ENCODE results near the gene ST6GALNAC4. TPM values are rescaled to one million over a fixed set of nuclear protein-coding genes. Genes with fewer than 3 reads are reported as not detected.

The ST6GALNAC4 gene
- polyA plus RNA-seq, 1 of the 3 experiments (the other 2 are of a cell fraction): 30.2 TPM

DNA sequence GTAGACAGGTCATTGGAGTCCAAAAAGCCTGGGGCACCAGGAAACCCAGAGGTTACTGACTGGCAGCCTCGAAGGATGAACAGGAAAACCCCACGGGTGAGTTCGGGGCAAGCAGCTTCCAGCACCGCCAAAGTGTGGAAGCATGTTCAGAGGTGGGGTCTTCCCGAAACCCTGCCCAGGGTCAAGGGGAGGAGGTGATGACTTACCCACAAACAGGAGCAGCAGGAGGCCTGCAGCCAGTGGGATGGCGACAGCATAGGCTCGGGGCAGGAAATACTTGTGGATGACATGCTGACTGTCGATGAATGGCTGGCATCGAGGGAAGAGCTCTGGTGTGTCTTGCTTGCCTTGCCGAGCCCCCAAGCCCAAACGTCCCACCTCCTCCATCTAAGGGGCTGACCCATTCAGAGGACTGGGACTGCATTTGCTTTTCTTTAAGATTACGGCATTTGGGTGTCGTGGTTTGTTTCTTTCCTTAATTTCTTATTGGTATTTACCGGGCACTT is 19.6 kb upstream of the ST6GALNAC4 start:
- Histone ChIP-seq H2AFZ (ENCODE audit: low read depth) (no peak overlapping the region), H3F3A (replicated peaks; ENCODE audit: insufficient read depth) (peaks cover 6% of the 10 kb centered on the region), H3K9me3 (no peaks in the 10 kb centered on the region), H3K4me1 (ENCODE audit: control insufficient read depth in 1 of 2, insufficient read depth in 2 of 2, low read depth in 1 of 2, low read length in 1 of 2) (peaks cover 15 to 36% of the 10 kb centered on the region in 2 experiments), H3K27me3 (ENCODE audit: insufficient read depth) (no peaks in the 10 kb centered on the region), H3K9me2 (no peaks in the 10 kb centered on the region), H3K36me3 (replicated peaks in 1 of 2; ENCODE audit: control insufficient read depth in 1 of 2, insufficient read depth in 2 of 2, low read length in 1 of 2) (peaks cover 3 to 18% of the 10 kb centered on the region in 2 experiments), H3K79me2 (ENCODE audit: insufficient read depth) (peaks cover 46% of the 10 kb centered on the region), H3K4me3 (ENCODE audit: low read depth in 2 of 2, low read length in 1 of 2) (peak overlapping the region; percentile 78 to 95), H4K20me1 (ENCODE audit: insufficient read depth) (0 out of 2 replicates have a peak, but pooled peaks cover 6% of the 10 kb centered on the region), H3K4me2 (peak overlapping the region; percentile 91), H3K27ac (ENCODE audit: low read depth in 2 of 2, low read length in 1 of 2) (peak overlapping the region; percentile 71 to 77; a peak in 3 of 4 replicates), H3K9ac (peak overlapping the region; percentile 86)
- TF ChIP-seq FOXJ3 (CRISPR knock-in tag; IDR thresholded peaks at IDR 0.05) (no peak), MXI1 (IDR thresholded peaks at IDR 0.05; ENCODE audit: low read depth, low read length) (no peak), GATA2 (CRISPR knock-in tag; IDR thresholded peaks at IDR 0.05) (no peak), TCF12 (IDR thresholded peaks at IDR 0.05) (no peak), RFX5 (IDR thresholded peaks at IDR 0.05; ENCODE audit: low read length) (no peak), EZH2phosphoT487 (IDR thresholded peaks at IDR 0.05; ENCODE audit: borderline replicate concordance, low read depth) (no peak), MEF2A (IDR thresholded peaks at IDR 0.05; ENCODE audit: borderline replicate concordance, low read depth) (no peak)
- TF ChIP-seq, protein P1, sequence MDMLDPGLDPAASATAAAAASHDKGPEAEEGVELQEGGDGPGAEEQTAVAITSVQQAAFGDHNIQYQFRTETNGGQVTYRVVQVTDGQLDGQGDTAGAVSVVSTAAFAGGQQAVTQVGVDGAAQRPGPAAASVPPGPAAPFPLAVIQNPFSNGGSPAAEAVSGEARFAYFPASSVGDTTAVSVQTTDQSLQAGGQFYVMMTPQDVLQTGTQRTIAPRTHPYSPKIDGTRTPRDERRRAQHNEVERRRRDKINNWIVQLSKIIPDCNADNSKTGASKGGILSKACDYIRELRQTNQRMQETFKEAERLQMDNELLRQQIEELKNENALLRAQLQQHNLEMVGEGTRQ (IDR thresholded peaks at IDR 0.05; ENCODE audit: borderline replicate concordance, low read depth, low read length): no peak
- TF ChIP-seq, protein P2, sequence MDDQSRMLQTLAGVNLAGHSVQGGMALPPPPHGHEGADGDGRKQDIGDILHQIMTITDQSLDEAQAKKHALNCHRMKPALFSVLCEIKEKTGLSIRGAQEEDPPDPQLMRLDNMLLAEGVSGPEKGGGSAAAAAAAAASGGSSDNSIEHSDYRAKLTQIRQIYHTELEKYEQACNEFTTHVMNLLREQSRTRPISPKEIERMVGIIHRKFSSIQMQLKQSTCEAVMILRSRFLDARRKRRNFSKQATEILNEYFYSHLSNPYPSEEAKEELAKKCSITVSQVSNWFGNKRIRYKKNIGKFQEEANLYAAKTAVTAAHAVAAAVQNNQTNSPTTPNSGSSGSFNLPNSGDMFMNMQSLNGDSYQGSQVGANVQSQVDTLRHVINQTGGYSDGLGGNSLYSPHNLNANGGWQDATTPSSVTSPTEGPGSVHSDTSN (IDR thresholded peaks at IDR 0.05): no peak
- TF ChIP-seq, protein P3, sequence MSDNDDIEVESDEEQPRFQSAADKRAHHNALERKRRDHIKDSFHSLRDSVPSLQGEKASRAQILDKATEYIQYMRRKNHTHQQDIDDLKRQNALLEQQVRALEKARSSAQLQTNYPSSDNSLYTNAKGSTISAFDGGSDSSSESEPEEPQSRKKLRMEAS (IDR thresholded peaks at IDR 0.05; ENCODE audit: low read depth): no peak
- DNase-seq: no peak
- 30% methylated on average over 11 of the region's 14 CpGs for WGBS (ENCODE audit: low lambda C conversion rate)
- CTCF ChIA-PET: interaction anchor here (1.3 to 10.3 kb wide), 4 partner anchors 15 to 181 kb away, joined by 4 to 219 read pairs (median 6); no protein-coding TSS in a partner anchor
- POLR2A ChIA-PET: no interaction called here

DNA sequence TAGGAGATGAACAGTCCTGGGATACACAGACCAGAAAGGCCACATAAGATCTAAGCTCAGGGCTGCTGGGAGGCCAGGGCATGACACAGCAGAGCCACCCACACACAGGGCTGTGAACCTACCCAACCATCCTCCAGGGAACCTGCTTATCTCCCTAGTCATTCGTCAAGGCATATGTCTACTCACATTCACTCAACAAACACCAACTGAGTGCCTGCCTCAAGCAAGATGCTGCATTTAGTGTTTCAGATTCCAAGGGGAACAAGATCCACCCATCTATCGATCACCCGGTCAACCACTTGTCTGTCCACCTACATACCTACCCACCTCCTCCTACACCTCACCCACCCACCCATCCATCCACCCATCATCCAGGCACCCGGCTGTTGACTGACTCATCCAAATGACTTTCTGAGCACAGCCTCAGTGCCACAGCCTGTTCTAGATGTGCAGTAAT is 19.0 kb upstream of the ST6GALNAC4 start:
- peaks cover 3 to 12% of the 10 kb centered on the region in 2 experiments for H3K36me3 ChIP-seq (replicated peaks in 1 of 2; ENCODE audit: control insufficient read depth in 1 of 2, insufficient read depth in 2 of 2, low read length in 1 of 2)
- DNase-seq: no peak
- peak overlapping the region; percentile 91 for H3K4me2 ChIP-seq
- H3F3A ChIP-seq (replicated peaks; ENCODE audit: insufficient read depth): peaks cover 12% of the 10 kb centered on the region
- peak overlapping the region; percentile 86; the same call in 1 of the 2 replicates for H3K9ac ChIP-seq
- peaks cover 46% of the 10 kb centered on the region for H3K79me2 ChIP-seq (ENCODE audit: insufficient read depth)
- WGBS (ENCODE audit: low lambda C conversion rate): 65% methylated on average over 4 of the region's 4 CpGs
- peaks cover 18 to 40% of the 10 kb centered on the region in 2 experiments for H3K4me1 ChIP-seq (ENCODE audit: control insufficient read depth in 1 of 2, insufficient read depth in 2 of 2, low read depth in 1 of 2, low read length in 1 of 2)
- 0 out of 2 replicates have a peak, but pooled peaks cover 6% of the 10 kb centered on the region for H4K20me1 ChIP-seq (ENCODE audit: insufficient read depth)
- H3K27me3 ChIP-seq (ENCODE audit: insufficient read depth): no peaks in the 10 kb centered on the region
- H3K9me2 ChIP-seq: no peaks in the 10 kb centered on the region
- H3K9me3 ChIP-seq: no peaks in the 10 kb centered on the region
- peak overlapping the region; percentile 78 to 95 for H3K4me3 ChIP-seq (ENCODE audit: low read depth in 2 of 2, low read length in 1 of 2)
- H3K27ac ChIP-seq (ENCODE audit: low read depth in 2 of 2, low read length in 1 of 2): peak overlapping the region in 1 of 2 experiments; percentile 18; a peak in 1 of 4 replicates
- POLR2A ChIA-PET: no interaction called here
- CTCF ChIA-PET: interaction anchor here (1.1 to 3.8 kb wide), 4 partner anchors 9 to 99 kb away, joined by 3 to 32 read pairs (median 12); no protein-coding TSS in a partner anchor
- H2AFZ ChIP-seq (ENCODE audit: low read depth): no peak overlapping the region
- TF ChIP-seq, protein P4, sequence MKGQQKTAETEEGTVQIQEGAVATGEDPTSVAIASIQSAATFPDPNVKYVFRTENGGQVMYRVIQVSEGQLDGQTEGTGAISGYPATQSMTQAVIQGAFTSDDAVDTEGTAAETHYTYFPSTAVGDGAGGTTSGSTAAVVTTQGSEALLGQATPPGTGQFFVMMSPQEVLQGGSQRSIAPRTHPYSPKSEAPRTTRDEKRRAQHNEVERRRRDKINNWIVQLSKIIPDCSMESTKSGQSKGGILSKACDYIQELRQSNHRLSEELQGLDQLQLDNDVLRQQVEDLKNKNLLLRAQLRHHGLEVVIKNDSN (IDR thresholded peaks at IDR 0.05; ENCODE audit: borderline replicate concordance, low read depth): no peak
- TF ChIP-seq, protein P1 (IDR thresholded peaks at IDR 0.05; ENCODE audit: borderline replicate concordance, low read depth, low read length): no peak
- TF ChIP-seq SMC3 (IDR thresholded peaks at IDR 0.05; ENCODE audit: low read depth, low read length) (no peak), MXI1 (IDR thresholded peaks at IDR 0.05; ENCODE audit: low read depth, low read length) (no peak), FOXJ3 (CRISPR knock-in tag; IDR thresholded peaks at IDR 0.05) (no peak), RAD21 (IDR thresholded peaks at IDR 0.05; ENCODE audit: low read length) (no peak), JUND (IDR thresholded peaks at IDR 0.05) (no peak), TAF1 (IDR thresholded peaks at IDR 0.05; ENCODE audit: borderline replicate concordance, low read depth, low read length) (no peak), GATA2 (CRISPR knock-in tag; IDR thresholded peaks at IDR 0.05) (no peak), CHD2 (IDR thresholded peaks at IDR 0.05; ENCODE audit: low read length, partially characterized antibody) (no peak)
- TF ChIP-seq, protein P3 (IDR thresholded peaks at IDR 0.05; ENCODE audit: low read depth): no peak
- TF ChIP-seq, protein P5, sequence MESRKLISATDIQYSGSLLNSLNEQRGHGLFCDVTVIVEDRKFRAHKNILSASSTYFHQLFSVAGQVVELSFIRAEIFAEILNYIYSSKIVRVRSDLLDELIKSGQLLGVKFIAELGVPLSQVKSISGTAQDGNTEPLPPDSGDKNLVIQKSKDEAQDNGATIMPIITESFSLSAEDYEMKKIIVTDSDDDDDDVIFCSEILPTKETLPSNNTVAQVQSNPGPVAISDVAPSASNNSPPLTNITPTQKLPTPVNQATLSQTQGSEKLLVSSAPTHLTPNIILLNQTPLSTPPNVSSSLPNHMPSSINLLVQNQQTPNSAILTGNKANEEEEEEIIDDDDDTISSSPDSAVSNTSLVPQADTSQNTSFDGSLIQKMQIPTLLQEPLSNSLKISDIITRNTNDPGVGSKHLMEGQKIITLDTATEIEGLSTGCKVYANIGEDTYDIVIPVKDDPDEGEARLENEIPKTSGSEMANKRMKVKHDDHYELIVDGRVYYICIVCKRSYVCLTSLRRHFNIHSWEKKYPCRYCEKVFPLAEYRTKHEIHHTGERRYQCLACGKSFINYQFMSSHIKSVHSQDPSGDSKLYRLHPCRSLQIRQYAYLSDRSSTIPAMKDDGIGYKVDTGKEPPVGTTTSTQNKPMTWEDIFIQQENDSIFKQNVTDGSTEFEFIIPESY (IDR thresholded peaks at IDR 0.05; ENCODE audit: borderline replicate concordance, low read depth): no peak
- TF ChIP-seq, protein P6, sequence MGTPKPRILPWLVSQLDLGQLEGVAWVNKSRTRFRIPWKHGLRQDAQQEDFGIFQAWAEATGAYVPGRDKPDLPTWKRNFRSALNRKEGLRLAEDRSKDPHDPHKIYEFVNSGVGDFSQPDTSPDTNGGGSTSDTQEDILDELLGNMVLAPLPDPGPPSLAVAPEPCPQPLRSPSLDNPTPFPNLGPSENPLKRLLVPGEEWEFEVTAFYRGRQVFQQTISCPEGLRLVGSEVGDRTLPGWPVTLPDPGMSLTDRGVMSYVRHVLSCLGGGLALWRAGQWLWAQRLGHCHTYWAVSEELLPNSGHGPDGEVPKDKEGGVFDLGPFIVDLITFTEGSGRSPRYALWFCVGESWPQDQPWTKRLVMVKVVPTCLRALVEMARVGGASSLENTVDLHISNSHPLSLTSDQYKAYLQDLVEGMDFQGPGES (IDR thresholded peaks at IDR 0.05; ENCODE audit: low read depth, low read length): no peak
